Colonic mucosa (tissue), 4 donors: ENCODE data around the gene DCP1A. TPM values are rescaled to one million over a fixed set of nuclear protein-coding genes. Genes with fewer than 3 reads are reported as not detected.
A peak's percentile ranks its signal among the peaks of the same experiment; 100 is the strongest.
"Not testable (repeated sequence)": the region's sequence is repeated elsewhere in the genome, so short reads cannot be mapped to it uniquely, and the experiment has no call there.

Source experiments
- DNase-seq: peaks from one replicate; pipeline ENCODE4 v3.0.0-alpha.2; 2020
- H3K27ac ChIP-seq: fragments of 200-600 bp; one replicate; pipeline ENCODE4 v1.8.0; 2021
- H3K27me3 ChIP-seq: fragments of 200-600 bp; one replicate; pipeline ENCODE4 v1.8.0; 2021
- H3K36me3 ChIP-seq: fragments of 200-600 bp; one replicate; pipeline ENCODE4 v1.8.0; 2021
- H3K4me1 ChIP-seq: fragments of 200-600 bp; one replicate; pipeline ENCODE4 v1.8.0; 2021; ENCODE audit warnings: mild to moderate bottlenecking
- H3K4me3 ChIP-seq: fragments of 200-600 bp; one replicate; pipeline ENCODE4 v1.8.0; 2021
- H3K9ac ChIP-seq, 2 donors: one replicate each; pipeline ENCODE4 v1.7.0; 2013; ENCODE audit warnings: control low read depth in 2 of 2, low read depth in 2 of 2, low read length in 2 of 2
- H3K9me3 ChIP-seq: fragments of 200-600 bp; one replicate; pipeline ENCODE4 v1.8.0; 2021
- intact Hi-C: fragments of 100-400 bp; cut with DNase I; formaldehyde crosslinking; loops from one replicate; pipeline ENCODE4 v1.14.1; 2022
- total RNA-seq, 2 donors: library from RNA; stranded (reverse); fragmentation: NEBNext Ultra II Directional in 1 of 2; extraction: Animal tissue kit (Norgen Biotek cat#: 25700) in 1 of 2; gene quantifications; one replicate each; pipeline ENCODE4 v1.2.1, GENCODE V29; 2021
- TF ChIP-seq, protein P1 (sequence below): fragments of 200-600 bp; IDR thresholded peaks from one replicate; pipeline ENCODE4 v1.8.0; 2022; ENCODE audit warnings: antibody characterized with exemption, mild to moderate bottlenecking
- donor health status: healthy.
- donor health status: DM: no; HTN: no; CAD: no.
- donor health status: DM: no; HTN: no; CAD: no.

Gene DCP1A
- total RNA-seq, 2 donors from 2014 or later: 20.6 to 24.5 TPM

GRCh38 chr3:53311882-53312281 is 35.5 kb downstream of the DCP1A start:
- H3K9me3 ChIP-seq: no peaks in the 10 kb centered on the region
- no peaks in the 10 kb centered on the region for H3K4me1 ChIP-seq
- H3K9ac ChIP-seq: no peak overlapping the region
- no peaks in the 10 kb centered on the region for H3K27me3 ChIP-seq
- no peaks in the 10 kb centered on the region for H3K36me3 ChIP-seq
- H3K27ac ChIP-seq: no peak overlapping the region
- H3K4me3 ChIP-seq: no peak overlapping the region
- DNase-seq: no peak
- TF ChIP-seq, protein P1, sequence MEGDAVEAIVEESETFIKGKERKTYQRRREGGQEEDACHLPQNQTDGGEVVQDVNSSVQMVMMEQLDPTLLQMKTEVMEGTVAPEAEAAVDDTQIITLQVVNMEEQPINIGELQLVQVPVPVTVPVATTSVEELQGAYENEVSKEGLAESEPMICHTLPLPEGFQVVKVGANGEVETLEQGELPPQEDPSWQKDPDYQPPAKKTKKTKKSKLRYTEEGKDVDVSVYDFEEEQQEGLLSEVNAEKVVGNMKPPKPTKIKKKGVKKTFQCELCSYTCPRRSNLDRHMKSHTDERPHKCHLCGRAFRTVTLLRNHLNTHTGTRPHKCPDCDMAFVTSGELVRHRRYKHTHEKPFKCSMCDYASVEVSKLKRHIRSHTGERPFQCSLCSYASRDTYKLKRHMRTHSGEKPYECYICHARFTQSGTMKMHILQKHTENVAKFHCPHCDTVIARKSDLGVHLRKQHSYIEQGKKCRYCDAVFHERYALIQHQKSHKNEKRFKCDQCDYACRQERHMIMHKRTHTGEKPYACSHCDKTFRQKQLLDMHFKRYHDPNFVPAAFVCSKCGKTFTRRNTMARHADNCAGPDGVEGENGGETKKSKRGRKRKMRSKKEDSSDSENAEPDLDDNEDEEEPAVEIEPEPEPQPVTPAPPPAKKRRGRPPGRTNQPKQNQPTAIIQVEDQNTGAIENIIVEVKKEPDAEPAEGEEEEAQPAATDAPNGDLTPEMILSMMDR: no peak
- intact Hi-C loops: no loop called here

GRCh38 chr3:53303957-53304356 is 43.4 kb downstream of the DCP1A start:
- Histone ChIP-seq H3K9ac (no peak overlapping the region), H3K4me3 (no peak overlapping the region), H3K27ac (no peak overlapping the region), H3K9me3 (no peaks in the 10 kb centered on the region), H3K4me1 (no peaks in the 10 kb centered on the region), H3K36me3 (no peaks in the 10 kb centered on the region), H3K27me3 (no peaks in the 10 kb centered on the region)
- TF ChIP-seq, protein P1: no peak
- intact Hi-C loops: no loop called here
- no peak for DNase-seq

- DNase-seq: no peak
- intact Hi-C loops: no loop called here
- Histone ChIP-seq H3K27ac (no peak overlapping the region), H3K9ac (no peak overlapping the region), H3K36me3 (no peaks in the 10 kb centered on the region), H3K4me1 (no peaks in the 10 kb centered on the region), H3K9me3 (no peaks in the 10 kb centered on the region), H3K27me3 (no peaks in the 10 kb centered on the region), H3K4me3 (no peak overlapping the region)
- TF ChIP-seq, protein P1: no peak
These were observed 43.8 kb downstream of the DCP1A start for GRCh38 chr3:53303549-53303948.

GRCh38 chr3:53300826-53301225 is 46.5 kb downstream of the DCP1A start:
- DNase-seq: no peak
- no peaks in the 10 kb centered on the region for H3K27me3 ChIP-seq
- no peak overlapping the region for H3K9ac ChIP-seq
- H3K9me3 ChIP-seq: no peaks in the 10 kb centered on the region
- no peaks in the 10 kb centered on the region for H3K4me1 ChIP-seq
- no peak overlapping the region for H3K27ac ChIP-seq
- intact Hi-C loops: no loop called here
- no peaks in the 10 kb centered on the region for H3K36me3 ChIP-seq
- TF ChIP-seq, protein P1: no peak
- H3K4me3 ChIP-seq: no peak overlapping the region

- DNase-seq, H3K9ac ChIP-seq, H3K27ac ChIP-seq, H3K9me3 ChIP-seq, H3K36me3 ChIP-seq, H3K4me1 ChIP-seq, H3K27me3 ChIP-seq, H3K4me3 ChIP-seq: not testable (repeated sequence)
- intact Hi-C loops: loop anchor here (5.0 kb wide), 1 partner anchor 413 kb away; no protein-coding TSS in a partner anchor
- TF ChIP-seq, protein P1: peak; percentile 82
These were observed 47.7 kb downstream of the DCP1A start for GRCh38 chr3:53299611-53300023.
